NCI-H1417 (cell line): ENCODE results near the gene FAM120B.
A peak's percentile ranks its signal among the peaks of the same experiment; 100 is the strongest.
"Not testable (repeated sequence)": the region's sequence is repeated elsewhere in the genome, so short reads cannot be mapped to it uniquely, and the experiment has no call there.

Source experiments
- DNase-seq, 3 experiments: peaks; one replicate each; lab custom pipeline; 2025; lab: John Stamatoyannopoulos, UW

FAM120B gene, protein sequence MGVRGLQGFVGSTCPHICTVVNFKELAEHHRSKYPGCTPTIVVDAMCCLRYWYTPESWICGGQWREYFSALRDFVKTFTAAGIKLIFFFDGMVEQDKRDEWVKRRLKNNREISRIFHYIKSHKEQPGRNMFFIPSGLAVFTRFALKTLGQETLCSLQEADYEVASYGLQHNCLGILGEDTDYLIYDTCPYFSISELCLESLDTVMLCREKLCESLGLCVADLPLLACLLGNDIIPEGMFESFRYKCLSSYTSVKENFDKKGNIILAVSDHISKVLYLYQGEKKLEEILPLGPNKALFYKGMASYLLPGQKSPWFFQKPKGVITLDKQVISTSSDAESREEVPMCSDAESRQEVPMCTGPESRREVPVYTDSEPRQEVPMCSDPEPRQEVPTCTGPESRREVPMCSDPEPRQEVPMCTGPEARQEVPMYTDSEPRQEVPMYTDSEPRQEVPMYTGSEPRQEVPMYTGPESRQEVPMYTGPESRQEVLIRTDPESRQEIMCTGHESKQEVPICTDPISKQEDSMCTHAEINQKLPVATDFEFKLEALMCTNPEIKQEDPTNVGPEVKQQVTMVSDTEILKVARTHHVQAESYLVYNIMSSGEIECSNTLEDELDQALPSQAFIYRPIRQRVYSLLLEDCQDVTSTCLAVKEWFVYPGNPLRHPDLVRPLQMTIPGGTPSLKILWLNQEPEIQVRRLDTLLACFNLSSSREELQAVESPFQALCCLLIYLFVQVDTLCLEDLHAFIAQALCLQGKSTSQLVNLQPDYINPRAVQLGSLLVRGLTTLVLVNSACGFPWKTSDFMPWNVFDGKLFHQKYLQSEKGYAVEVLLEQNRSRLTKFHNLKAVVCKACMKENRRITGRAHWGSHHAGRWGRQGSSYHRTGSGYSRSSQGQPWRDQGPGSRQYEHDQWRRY

DNA sequence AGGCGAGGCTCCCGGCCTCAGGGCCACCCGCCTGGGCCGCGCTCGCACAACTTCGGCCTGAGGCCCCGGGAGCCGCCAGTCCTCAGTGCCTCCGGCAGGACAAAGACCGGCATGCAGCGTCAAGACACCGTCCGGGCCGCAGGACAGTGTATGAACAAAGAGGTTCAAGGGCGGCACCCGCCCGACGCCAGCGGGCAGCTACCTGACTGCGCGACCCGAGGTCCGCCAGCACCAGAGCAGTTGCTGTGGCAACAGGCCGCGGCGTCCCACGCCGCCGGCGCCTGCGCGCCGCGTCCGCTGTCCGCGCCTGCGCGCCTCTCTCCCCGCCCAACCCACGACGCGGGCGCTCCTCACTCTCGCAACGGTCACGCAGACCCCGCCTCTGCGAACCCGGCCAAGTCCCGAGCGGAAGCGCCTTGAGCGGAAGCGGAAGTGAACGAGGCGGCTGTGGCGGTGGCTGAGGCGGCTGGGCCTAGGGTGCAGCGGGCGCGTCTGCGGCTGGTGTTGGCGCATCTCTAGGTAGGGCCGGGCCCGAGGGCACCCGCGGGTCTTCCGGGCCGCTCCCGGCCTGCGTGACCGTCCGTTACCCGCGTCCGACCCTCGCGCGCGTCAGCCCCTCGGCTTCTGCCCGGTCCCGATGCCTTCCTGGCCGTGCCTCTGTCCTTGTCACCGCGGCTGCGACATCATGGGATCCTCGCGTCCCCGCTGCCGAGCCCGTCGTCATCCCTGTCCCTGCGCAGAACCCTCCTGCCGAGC is at the start of gene FAM120B:
Gene FAM120B, plus strand, starts transcription at position 435 of the 756 bp plus-strand sequence. CDS start 10,633 bp downstream, outside the sequence.
- DNase-seq, result peak; percentile 97 to 99 (median 99)

- DNase-seq, result no peak
Measured at GRCh38 chr6:170257376-170257775, 49.2 kb upstream of the FAM120B start.

- DNase-seq, result no peak
Measured at GRCh38 chr6:170258407-170258806, 48.2 kb upstream of the FAM120B start.

DNA sequence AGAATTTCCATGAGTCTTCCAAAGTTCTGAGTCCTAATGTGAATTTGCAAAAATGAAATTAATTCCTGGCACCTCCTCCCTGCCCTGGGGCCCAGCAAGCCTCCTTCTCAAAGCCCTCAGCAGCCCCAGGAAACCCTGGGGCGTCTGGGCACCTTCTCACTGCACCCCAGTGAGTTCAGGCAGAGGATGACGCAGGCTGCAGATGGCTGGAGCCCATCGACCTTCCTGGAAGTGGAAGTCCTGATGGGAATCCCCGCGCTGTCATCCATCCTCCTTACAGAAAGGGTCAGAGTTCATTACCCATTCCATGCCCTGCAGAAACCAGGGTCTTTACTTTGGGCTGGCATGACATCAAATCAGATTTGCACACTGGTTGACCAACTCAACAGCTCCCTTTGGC is 47.3 kb upstream of the FAM120B start:
- DNase-seq, result no peak

- DNase-seq, result peak in 2 of 3 experiments; percentile 30 to 34
Measured at GRCh38 chr6:170260686-170261085, 45.9 kb upstream of the FAM120B start.

DNA sequence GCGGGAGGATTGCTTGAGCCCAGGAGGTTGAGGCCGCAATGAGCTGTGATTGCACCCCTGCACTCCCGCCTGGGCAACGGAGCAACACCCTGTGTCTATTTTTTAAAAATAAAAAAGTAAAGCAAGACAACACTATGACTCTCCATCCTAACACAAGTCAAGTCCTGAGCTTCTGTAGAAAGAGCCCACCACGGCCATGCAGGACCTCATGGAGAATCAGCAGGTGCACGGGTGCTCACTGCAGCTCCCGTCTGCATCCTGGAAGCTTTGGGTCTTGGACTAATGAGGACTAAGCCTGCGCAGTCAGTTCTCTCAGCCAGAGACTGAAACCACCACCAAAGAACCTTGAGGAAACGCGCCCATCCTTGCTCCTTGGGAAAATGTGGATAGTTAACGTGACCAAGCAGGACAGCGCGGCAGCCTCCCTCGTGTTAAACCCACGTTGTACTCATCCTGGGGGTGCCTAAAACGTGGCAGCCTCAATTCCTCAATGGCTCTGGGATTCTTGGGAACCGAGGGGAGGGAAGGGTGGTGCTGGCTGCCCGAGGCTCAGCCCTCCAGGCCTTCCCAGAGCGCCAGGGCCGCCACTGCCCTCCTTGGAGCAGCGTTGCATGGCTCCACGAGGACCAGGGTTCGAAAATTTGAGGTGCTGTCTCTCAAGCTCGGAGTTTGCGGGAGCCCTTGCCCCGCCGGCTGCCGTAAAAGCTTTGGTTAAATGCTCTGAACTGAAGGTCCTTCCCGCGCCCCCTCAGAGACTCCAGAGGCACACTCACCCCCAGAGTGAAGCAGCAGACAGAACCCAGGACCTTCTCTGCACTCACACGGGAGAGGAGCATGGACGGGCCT is 44.7 kb upstream of the FAM120B start:
- no peak for DNase-seq

DNA sequence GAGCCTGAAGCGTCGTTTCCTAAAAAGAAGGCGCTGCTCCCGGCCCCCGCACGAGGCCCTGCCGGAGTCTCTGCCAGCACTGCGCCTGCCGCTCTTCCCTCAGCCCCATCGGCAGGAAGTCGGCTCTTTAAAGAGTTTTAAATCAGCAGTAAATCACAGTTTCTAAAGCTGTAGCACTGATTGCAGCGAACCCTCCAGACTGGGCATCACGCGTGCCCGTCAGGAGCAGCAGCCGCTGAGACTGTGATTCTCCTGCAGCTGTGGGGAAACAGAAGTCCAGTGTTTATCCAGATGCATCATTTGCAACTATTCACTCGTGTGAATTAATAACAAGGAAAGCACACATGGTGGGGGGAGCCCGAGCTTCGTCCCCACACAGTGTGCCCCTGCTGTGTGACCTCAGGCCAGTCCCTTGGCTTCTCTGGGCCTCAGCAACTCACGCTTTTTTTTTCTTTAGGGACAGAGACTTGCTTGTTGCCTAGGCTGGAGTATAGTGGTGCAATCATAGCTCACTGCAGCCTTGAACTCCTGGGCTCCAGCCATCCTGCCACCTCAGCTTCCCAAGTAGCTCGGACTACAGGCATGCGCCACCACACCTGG is 44.0 kb upstream of the FAM120B start:
- DNase-seq, result no peak

GRCh38 chr6:170263410-170263809 is 43.1 kb upstream of the FAM120B start:
- DNase-seq, result no peak

GRCh38 chr6:170264086-170264485 is 42.5 kb upstream of the FAM120B start:
- DNase-seq, result no peak

GRCh38 chr6:170264644-170265043 is 41.9 kb upstream of the FAM120B start:
- not testable (repeated sequence) for DNase-seq

DNA sequence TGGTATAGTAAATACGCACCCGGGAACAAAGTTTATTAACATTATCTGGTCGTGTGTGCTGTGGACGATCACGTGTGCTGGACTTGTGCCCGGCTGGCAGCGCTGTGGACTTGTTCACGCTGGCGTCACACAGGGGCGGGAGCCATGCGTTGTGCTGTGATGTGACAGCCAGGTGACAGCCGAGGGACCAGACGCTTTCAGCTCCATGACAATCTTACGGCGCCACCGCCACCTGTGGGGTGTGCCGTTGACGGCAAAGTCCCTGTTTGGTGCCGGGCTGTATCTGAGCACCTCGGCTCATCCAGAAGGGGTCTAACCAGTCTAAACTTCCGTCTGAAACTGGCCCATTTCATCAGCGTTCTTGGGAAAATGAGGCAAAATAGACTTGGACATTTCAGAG is 40.9 kb upstream of the FAM120B start:
- DNase-seq, result peak; percentile 73 to 93 (median 85)

DNA sequence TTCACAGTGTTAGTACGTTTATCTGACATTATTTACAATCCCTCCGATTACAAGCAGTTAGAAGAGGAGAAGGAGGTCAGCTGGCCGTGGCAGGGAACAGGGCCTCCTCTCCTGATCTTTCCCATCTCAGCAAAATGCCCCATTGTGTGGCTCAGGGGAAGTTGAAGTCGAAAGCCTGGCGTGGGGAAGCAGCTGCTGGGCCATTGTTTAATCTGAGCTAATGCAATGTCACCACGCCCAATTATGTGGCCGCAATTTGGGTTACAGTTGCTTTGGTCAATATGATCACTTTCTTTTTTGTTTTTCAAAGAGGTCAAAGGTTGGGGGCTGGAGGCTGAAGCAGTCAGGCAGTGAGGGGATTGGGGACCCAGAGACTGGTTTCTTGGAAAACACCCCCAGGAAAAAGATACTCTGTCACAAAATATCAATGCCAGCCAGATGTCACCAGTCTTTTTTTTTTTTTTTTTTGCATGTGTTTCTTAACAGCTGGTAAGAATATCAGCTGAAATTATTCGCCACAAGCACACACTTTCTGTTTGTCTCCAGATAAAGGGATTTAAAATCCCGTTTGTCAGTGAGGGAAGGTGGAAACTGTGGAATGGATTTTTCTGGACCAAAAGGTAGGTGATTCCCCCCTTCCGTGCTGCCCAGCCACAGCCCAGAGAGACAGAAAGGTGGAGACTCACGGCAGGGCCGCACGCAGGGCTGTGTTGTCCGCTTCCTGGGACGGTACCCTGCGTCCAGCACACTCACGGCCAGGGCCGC is 40.3 kb upstream of the FAM120B start:
- DNase-seq, result peak in 1 of 3 experiments; percentile 83

GRCh38 chr6:170267688-170268087 is 38.9 kb upstream of the FAM120B start:
- DNase-seq, result no peak

DNA sequence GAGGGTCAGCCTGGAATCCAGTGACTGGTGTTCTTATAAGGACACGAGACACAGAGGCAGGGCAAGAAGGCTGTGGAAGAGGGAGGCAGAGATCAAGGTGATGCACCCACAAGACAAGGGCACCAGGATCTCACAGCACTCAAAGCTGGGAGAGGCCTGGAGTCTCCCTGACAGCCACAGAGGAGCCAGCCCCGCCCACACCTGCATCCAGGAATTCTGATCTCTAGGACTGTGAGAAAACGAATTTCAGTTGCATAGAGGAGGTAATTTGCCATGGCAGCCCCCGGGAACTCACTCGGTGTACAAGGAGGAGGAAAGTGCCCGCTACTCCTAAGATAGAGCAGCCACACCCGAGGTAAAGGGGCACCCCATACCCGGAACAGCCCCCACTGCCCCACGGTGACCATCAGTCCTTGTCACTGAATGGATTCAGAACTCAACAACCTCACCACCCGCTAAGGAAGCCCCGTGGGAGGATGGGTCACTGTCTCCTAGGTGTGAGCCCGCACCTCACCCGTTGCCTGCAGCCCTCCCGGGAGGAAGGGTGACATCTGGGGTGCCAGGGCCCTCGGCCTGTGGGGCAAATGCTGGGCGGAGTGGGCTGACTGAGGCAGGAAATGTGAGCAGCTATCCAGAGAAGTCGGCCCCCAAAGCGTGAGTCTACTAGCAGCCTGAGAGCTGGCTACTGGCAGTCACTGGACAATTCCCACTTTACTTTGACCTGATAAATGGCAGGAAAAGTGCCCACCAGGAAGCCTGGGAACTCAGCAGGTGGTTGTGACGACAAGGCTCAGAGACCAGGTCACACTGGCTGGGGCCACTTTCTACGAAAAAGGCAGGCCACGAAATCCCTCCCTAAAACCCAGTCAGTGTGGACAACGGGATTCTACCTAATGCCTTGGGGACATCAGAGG is 38.1 kb upstream of the FAM120B start:
- peak; percentile 50 to 73 (median 69) for DNase-seq

- DNase-seq, result peak; percentile 91 to 96 (median 94)
Measured at GRCh38 chr6:170269151-170269845, 37.3 kb upstream of the FAM120B start.

DNA sequence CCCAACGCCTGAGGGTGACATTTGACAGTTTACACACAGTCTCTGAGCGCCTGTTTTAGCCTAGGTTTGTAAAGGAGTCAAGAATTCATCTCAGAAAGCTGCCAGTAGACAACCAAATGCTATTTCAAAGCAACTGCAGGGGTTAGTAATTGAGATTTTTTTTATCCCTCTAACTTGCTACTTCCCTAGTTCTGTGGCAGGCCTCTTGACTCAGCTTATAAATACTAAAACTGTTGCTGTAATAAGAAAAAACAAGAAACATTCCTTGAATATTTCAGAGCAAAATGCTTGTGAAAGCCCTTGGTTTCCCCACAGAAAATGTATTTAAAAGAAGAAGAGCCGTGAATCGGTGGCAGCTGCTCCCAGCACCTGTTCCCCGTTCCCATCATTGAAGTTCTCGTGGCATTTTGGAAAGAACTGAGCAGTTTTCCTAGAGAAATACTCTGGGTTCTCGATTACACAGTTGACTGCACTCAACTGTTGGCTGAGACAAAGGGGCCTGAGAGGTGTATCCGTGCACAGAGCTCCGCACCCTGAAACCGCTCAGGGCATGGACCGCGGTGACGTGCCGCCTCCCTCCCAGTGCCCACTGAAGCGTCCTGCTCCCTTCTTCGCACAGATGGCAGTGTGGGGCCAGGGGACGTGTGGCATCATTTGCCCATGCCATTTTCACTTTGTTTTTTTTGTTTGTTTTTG is 36.6 kb upstream of the FAM120B start:
- DNase-seq, result peak; percentile 23 to 64 (median 49)

DNA sequence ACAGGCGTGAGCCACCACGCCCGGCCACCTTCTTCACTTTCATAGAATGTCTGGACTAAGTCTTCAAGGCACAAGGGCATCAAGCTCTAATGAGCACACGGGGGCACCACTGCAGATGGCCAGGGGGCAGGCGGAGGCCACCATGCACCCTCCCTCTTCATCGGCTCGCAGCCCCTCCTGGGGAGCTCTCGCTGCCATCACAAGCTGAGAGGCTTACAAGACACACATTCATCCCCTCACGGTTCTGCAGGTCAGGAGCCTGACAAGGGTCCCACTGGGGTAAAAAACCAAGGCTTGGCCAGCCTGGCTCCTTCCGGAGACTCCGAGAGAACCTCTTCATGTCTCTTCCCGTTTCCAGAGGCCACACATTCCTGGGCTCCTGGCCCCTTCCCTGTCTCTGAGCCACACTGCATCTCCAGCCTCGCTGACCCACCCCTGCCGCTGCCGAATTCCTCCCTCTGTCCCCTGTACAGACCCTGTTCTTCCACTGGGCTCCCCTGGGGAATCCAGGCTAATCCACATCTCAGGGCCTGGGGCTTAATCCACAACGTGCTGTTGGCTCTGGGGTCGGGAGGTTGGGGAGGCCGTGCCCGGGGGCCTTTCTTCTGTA is 35.5 kb upstream of the FAM120B start:
- no peak for DNase-seq
